Panc1 (cell line): ENCODE results near the gene C1orf141. TPM values are rescaled to one million over a fixed set of nuclear protein-coding genes. Genes with fewer than 3 reads are reported as not detected.
A peak's percentile ranks its signal among the peaks of the same experiment; 100 is the strongest.

Experiments used
- ATAC-seq: fragments of 200-7000 bp; cut with Tn5 transposase; 2 replicates; pipeline ENCODE4 v1.9.1; 2020; ENCODE audit warnings: mild to moderate bottlenecking, moderate library complexity
- BruUV-seq: library from RNA; stranded (reverse); fragments of 400-500 nt; replicated peaks from 2 replicates; lab custom pipeline; 2021; lab: Mats Ljungman, UMichigan
- CTCF ChIA-PET: fragments of 300-600 bp; sonication (Branson Sonifier 250); formaldehyde crosslinking; loops from one replicate; lab custom pipeline; 2022; ENCODE audit warnings: antibody characterized with exemption; lab: Charles Lee
- POLR2A ChIA-PET: fragments of 300-600 bp; sonication (Branson Sonifier 250); formaldehyde crosslinking; loops from one replicate; lab custom pipeline; 2022; ENCODE audit warnings: antibody characterized with exemption; lab: Charles Lee
- DNase-seq: peaks from one replicate; pipeline ENCODE4 v3.0.0-alpha.2; 2010; ENCODE audit warnings: low read depth, low spot score
- H3K27ac ChIP-seq: 2 replicates; pipeline ENCODE4 v1.5.1; 2011; ENCODE audit warnings: mild to moderate bottlenecking, low read length, inconsistent platforms
- H3K27me3 ChIP-seq: fragments of 200-500 bp; sonication (Bioruptor generic); 2 replicates; pipeline ENCODE4 v1.6.0; 2014; ENCODE audit warnings: low read length, inconsistent platforms; ENCODE audit not compliant: control insufficient read depth, insufficient read depth
- H3K36me3 ChIP-seq: fragments of 200-500 bp; sonication (Bioruptor generic); 2 replicates; pipeline ENCODE4 v1.5.1; 2014; ENCODE audit warnings: inconsistent platforms, mild to moderate bottlenecking, low read length, moderate library complexity; ENCODE audit not compliant: control insufficient read depth, insufficient read depth
- H3K4me1 ChIP-seq: 2 replicates; pipeline ENCODE4 v1.5.1; 2011; ENCODE audit warnings: inconsistent platforms, mild to moderate bottlenecking, low read length, moderate library complexity; ENCODE audit not compliant: control insufficient read depth, insufficient read depth
- H3K4me3 ChIP-seq, 2 experiments: 2 replicates each; pipeline ENCODE4 v1.5.1; 2011 to 2012; ENCODE audit warnings: low read depth in 2 of 2, low read length in 2 of 2, mild to moderate bottlenecking in 2 of 2, inconsistent platforms in 1 of 2, moderate library complexity in 1 of 2
- H3K9me3 ChIP-seq: fragments of 200-500 bp; sonication (Bioruptor generic); 2 replicates; pipeline ENCODE4 v1.5.1; 2014; ENCODE audit warnings: low read depth, mild to moderate bottlenecking, inconsistent platforms, low read length, moderate library complexity; ENCODE audit not compliant: control insufficient read depth, insufficient read depth
- POLR2AphosphoS5 ChIP-seq: IDR thresholded peaks from 2 replicates; pipeline ENCODE4 v1.6.1; 2012; ENCODE audit warnings: mild to moderate bottlenecking, low read depth, low read length, moderate library complexity
- REST ChIP-seq, 2 experiments: IDR thresholded peaks; 2 replicates each; pipeline ENCODE4 v1.6.1; 2011 to 2012; ENCODE audit warnings: low read depth in 2 of 2, control low read depth in 1 of 2, low read length in 1 of 2, mild to moderate bottlenecking in 1 of 2, moderate library complexity in 1 of 2; ENCODE audit not compliant: insufficient read depth in 1 of 2
- SIN3A ChIP-seq: IDR thresholded peaks from 2 replicates; pipeline ENCODE4 v1.6.1; 2012; ENCODE audit warnings: low read depth, mild to moderate bottlenecking, low read length, moderate library complexity, borderline replicate concordance; ENCODE audit not compliant: insufficient read depth
- TCF7L2 ChIP-seq: IDR thresholded peaks from 2 replicates; pipeline ENCODE4 v1.6.1; 2011; ENCODE audit warnings: mild to moderate bottlenecking, low read depth, low read length, inconsistent platforms
- in situ Hi-C: cut with HindIII; loops from 2 replicates; pipeline ENCODE4 v1.10.0; 2016; ENCODE audit warnings: low sequenced_read_pairs, low pct_unique_long_range_greater_than_20kb
- intact Hi-C: fragments of 100-400 bp; cut with micrococcal nuclease; formaldehyde crosslinking; loops from one replicate; pipeline ENCODE4 v1.10.0; 2022; ENCODE audit not compliant: unreplicated experiment
- total RNA-seq: library from RNA; stranded (reverse); gene quantifications from one replicate; pipeline ENCODE4 v1.2.1, GENCODE V29; 2021; ENCODE audit not compliant: unreplicated experiment
- TF ChIP-seq, protein P1 (sequence below): fragments of 450-650 bp; IDR thresholded peaks from 2 replicates; pipeline ENCODE4 v1.5.1; 2017; ENCODE audit warnings: mild to moderate bottlenecking

Gene C1orf141
- total RNA-seq, 1 experiment from 2014 or later: not detected

DNA sequence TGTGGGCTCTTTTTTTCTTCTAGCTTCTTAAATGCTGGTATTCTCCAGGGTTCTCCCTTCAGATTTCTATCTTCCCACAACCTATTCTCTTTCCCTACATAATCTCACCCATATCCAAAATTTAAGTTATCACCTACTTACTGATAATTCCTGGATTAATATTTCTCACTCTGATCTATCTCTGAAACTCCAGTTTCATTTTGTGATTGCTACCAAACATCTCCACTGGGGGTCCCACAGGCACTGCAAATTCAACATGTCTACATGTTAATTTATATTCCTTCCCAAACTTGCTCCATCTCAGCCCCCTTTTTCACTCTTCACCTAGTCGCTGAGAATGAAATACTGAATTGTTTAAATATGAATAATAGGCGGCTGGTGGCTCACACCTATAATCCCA is 9.9 kb upstream of the C1orf141 start:
- in situ Hi-C loops (no loop called here), intact Hi-C loops (loop anchor here (5.0 kb wide), 1 partner anchor 377 kb away; no protein-coding TSS in a partner anchor)
- POLR2A ChIA-PET: no interaction called here

GRCh38 chr1:67143966-67144365 is 9.2 kb upstream of the C1orf141 start:
- no TSS peak for BruUV-seq
- CTCF ChIA-PET: no interaction called here
- Histone ChIP-seq H3K36me3 (no peaks in the 10 kb centered on the region), H3K4me3 (no peak overlapping the region), H3K27me3 (no peaks in the 10 kb centered on the region), H3K27ac (no peak overlapping the region), H3K4me1 (no peaks in the 10 kb centered on the region), H3K9me3 (no peaks in the 10 kb centered on the region)
- DNase-seq (no peak), ATAC-seq (no peak)
- POLR2A ChIA-PET: no interaction called here
- in situ Hi-C loops (no loop called here), intact Hi-C loops (no loop called here)
- no peak for TF ChIP-seq SIN3A
- TF ChIP-seq, protein P1, sequence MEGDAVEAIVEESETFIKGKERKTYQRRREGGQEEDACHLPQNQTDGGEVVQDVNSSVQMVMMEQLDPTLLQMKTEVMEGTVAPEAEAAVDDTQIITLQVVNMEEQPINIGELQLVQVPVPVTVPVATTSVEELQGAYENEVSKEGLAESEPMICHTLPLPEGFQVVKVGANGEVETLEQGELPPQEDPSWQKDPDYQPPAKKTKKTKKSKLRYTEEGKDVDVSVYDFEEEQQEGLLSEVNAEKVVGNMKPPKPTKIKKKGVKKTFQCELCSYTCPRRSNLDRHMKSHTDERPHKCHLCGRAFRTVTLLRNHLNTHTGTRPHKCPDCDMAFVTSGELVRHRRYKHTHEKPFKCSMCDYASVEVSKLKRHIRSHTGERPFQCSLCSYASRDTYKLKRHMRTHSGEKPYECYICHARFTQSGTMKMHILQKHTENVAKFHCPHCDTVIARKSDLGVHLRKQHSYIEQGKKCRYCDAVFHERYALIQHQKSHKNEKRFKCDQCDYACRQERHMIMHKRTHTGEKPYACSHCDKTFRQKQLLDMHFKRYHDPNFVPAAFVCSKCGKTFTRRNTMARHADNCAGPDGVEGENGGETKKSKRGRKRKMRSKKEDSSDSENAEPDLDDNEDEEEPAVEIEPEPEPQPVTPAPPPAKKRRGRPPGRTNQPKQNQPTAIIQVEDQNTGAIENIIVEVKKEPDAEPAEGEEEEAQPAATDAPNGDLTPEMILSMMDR: no peak
- TF ChIP-seq POLR2AphosphoS5: no peak
- TF ChIP-seq REST (IDR thresholded peaks at IDR 0.05; ENCODE audit: insufficient read depth in 1 of 2, low read depth in 2 of 2, low read length in 1 of 2): no peak
- TF ChIP-seq TCF7L2: no peak

More for the DNA sequence above, 9.9 kb upstream of the C1orf141 start:
- no peaks in the 10 kb centered on the region for H3K9me3 ChIP-seq
- H3K27me3 ChIP-seq: no peaks in the 10 kb centered on the region
- TF ChIP-seq REST (IDR thresholded peaks at IDR 0.05; ENCODE audit: insufficient read depth in 1 of 2, low read depth in 2 of 2, low read length in 1 of 2) (no peak), SIN3A (no peak)
- TF ChIP-seq, protein P1: peak; percentile 30; the same call in 1 of the 2 replicates
- CTCF ChIA-PET: no interaction called here
- H3K4me3 ChIP-seq: no peak overlapping the region
- no TSS peak for BruUV-seq
- ATAC-seq (no peak), DNase-seq (no peak)
- no peak overlapping the region for H3K27ac ChIP-seq
- H3K36me3 ChIP-seq: no peaks in the 10 kb centered on the region
- no peaks in the 10 kb centered on the region for H3K4me1 ChIP-seq
